NCI-H345 treated with DMSO at 0.1 percent for 48 hours (cell line): Measurements from ENCODE around the gene MDM4.

Source experiments
- DNase-seq: peaks from one replicate; lab custom pipeline; 2025; ENCODE audit not compliant: unreplicated experiment; lab: John Stamatoyannopoulos, UW

The MDM4 gene

DNA sequence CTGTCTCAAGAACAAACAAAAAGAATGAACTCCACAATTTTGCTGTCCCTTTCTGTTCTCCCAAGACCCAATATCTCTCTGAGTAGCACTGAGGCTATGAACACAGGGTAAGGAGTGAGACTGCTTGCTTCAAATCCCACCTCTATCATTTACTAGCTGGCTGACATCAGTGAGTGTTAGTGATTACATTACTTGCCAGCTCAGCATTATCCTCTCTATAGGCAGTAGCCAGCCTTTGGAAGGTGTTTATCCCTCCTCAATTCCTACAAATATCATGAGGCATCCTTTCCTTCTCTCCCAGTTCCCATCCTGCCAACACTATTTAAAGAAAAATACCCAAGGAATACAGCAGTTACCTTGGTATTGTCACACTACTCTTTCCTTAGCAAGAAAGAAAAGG is 24.6 kb upstream of the MDM4 start:
- DNase-seq: no peak

DNA sequence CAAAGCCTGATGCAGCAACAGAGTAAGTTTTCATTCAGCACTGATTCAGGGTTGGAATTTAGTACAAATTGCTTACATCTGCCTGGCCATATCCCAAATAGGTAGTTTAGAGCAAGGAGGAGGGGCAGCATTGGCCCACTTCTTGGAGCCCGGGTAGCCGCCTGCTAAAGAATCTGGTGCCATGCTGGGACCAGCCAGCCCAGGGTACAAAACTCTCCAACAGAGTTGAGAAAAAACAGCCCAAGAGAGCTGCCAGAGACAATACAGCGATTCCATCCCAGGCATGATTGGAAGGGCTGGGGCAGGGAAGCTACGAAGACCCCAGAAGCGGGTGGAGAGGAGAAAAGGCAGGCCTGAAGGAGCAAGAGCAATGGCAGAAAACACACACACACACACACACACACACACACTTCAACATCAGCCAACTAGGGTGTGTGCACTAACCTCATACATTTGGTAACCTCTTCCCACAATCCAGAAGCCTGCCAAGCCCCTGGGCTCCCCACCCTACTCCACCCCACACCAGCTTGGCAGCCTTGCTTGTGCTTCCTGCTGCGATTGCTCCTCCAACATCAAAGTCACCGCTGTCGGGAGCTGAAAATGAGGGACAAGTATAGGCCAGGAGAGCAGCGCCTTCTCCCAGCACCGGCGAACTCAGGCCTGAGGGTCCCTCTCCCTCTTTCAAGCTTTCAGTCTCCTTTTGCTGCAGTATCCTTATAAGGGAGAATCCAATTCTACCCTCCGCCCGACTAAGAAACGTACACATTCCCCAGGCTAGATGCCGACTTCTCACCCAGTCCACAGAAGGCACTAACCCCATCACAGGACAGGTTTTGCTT is 22.8 kb upstream of the MDM4 start:
- peak; percentile 35 for DNase-seq

- DNase-seq: peak; percentile 42
Measured at GRCh38 chr1:204493984-204494280, 22.3 kb upstream of the MDM4 start.

- peak; percentile 51 for DNase-seq
Measured at GRCh38 chr1:204494281-204495077, 21.7 kb upstream of the MDM4 start, which contains the start of gene PIK3C2B. Gene PIK3C2B (minus strand): TSS chr1:204494805. CDS start chr1:204469802, 25,003 bp downstream.

GRCh38 chr1:204495078-204495753 is 21.0 kb upstream of the MDM4 start:
- DNase-seq: no peak

DNA sequence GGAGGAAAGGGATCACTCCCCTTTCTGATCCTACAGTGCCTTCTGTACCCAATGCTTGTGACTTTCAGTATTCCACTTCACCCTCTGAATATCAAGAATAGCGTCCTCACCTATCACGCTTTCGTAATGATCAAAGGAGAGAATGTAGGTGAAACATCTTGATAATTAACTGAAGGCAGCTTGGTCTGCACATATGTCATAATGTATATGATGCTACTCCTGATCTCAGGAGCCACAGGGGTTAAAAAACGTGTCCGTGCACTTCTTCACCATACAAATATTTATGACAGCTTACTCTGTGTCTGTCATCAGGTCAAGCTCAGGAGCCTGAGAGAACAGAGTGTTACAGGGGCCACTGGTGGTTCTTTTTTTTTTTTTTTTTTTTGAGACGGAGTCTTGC is 20.4 kb upstream of the MDM4 start:
- no peak for DNase-seq

GRCh38 chr1:204498981-204499380 is 17.2 kb upstream of the MDM4 start:
- DNase-seq: no peak

GRCh38 chr1:204499511-204500468 is 16.4 kb upstream of the MDM4 start:
- no peak for DNase-seq

DNA sequence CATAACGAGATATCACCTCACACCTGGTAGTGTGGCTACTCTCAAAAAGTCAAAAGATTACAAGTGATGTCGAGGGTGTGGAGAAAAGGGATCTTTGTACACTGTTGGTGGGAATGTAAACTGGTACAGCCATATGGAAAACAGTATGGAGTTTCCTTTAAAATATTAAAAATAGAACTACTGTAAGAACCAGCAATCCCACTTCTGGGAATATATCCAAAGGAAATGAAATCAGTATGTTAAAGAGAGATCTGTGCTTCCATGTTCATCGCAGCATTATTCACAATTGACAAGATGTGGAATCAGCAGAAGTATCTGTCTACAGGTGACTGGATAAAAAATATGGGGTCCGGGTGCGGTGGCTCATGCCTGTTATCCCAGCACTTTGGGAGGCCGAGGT is 14.0 kb upstream of the MDM4 start:
- DNase-seq: no peak

DNA sequence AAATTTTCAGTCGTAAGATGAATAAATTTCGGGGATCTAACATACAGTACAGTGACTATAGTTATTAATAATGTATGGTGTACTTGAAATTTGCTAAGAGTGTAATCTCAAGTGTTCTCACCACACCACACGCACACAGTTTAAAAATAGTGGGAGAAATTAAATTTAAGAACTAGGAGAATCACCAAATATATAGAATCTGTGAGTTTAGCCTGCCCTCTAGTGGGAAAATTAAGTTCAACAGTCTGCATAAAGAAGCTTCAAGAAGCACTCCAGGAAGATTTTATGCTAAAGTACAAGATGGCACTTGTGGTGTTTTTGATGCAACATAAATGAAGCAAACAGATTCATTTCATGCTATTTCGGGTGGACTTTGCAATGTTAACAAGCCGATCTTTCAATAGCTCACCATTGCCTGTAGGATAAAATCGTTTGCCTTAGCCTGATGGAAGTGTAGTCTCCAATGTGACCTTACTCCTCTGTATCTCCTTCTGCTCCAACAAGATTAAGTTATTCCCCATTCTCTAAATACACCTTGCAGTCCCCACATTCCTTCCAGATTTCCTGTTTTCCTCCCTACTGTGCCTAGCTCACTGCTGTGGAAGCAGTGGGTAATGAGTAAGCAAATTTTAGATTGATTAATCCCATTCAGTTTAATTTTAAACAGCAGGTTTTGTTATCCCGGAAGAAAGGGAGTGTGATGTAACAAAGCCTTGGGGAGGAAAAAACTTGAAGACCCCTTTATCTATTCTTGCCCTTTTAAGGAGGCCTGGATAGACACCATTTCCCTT is 12.9 kb upstream of the MDM4 start:
- peak; percentile 50 for DNase-seq

DNA sequence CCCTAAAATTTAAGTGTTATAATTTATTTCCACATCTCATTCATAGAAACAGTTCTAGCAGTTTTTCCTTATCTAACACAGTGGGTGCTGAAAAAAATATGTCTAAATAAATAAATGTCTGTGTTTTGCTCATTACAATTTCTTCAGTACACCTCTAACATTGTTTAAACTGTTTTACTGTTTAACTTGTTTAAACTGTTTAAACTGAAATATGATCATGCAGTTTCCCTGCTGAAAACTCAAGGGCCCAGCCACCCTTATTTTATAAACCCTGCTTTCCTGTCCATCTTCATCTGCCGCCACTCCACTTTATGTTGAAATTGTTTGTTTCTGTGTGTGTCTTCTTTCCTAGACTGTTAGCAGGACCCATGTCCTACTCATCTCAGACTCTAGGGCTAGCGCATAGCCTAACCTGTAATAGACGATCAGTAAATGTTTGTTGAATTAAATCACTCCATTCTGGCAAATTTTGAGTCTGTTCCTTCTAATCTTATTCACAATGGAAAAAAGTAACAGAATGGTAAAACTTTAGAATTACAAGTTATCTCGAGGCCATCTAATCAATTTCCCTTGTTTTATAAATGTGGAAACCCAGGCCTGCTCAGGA is 12.2 kb upstream of the MDM4 start:
- DNase-seq: no peak

GRCh38 chr1:204505674-204506200 is 10.5 kb upstream of the MDM4 start:
- DNase-seq: no peak

DNA sequence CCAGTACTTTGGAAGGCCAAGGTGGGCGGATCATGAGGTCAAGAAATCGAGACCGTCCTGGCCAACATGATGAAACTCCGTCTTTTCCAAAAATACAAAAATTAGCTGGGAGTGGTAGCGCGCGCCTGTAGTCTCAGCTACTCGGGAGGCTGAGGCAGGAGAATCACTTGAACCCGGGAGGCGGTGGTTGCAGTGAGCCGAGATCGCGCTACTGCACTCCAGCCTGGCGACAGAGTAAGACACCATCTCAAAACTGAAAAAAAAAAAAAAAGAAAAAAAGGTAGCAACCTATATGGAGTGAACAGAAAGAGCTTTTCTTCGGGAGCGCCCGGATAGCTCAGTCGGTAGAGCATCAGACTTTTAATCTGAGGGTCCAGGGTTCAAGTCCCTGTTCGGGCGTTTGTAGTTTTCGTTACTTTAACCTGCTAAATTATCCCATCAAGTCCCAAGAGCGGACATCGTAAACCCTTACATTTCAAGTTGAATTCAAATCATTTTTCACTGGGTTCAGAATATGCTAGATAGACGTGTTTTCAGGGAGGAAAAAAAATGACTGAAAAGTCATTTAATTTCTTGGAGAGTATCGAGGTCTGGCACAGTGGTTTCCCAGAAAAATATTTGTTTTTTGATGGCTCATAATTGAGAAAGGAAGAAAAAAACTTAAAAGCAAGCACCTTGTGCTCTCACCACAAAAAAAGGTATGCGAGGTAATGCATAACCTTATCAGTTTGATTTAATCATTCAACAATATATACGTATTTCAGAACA is 9.8 kb upstream of the MDM4 start:
- peak; percentile 80 for DNase-seq

DNA sequence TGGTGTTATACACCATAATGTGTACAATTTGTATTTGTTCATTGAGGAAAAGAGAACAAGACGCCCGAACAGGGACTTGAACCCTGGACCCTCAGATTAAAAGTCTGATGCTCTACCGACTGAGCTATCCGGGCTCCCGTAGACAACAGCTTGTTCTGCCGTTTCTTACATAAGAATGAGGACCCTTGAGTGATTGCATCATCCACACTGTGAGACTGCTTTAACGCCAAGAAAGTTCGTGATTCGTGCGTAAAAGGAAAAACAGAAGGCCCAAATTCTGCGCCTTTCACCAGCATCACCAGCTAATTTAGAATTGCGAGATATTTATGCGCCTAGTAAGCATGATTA is 9.3 kb upstream of the MDM4 start:
- DNase-seq: peak; percentile 80

DNA sequence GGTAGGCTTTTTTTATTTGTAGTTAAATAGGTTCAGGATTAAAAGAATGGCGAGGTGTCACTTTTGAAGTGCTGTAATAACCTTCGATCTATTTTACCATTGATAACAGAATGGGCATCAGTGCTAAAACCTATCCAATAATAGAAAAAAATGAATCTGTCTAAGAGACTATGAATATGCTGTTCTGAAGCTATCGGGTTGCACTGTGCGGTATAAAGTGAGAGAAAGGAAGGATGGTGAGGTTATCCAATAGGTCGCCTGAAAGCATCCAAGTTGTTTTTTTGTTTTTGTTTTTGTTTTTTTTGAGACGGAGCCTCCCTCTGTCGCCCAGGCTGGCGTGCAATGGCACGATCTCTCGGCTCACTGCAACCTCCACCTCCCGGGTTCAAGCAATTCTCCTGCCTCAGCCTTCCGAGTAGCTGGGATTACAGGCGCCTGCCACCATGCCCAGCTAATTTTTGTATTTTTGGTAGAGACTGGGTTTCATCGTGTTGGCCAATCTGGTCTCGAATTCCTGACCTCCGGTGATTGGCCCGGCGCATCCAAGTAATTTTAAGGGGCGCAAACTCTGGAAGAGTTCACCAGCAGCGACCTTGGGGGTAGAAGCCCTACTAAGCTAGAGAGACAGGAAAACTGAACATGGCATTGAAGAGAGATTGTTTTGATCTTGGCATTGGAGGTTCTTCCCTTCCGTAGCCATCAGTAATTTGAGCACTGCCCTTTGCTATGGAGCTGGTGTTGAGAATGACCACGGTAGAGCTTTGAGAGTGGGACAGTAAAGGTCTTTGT is 8.7 kb upstream of the MDM4 start:
- peak; percentile 41 for DNase-seq

DNA sequence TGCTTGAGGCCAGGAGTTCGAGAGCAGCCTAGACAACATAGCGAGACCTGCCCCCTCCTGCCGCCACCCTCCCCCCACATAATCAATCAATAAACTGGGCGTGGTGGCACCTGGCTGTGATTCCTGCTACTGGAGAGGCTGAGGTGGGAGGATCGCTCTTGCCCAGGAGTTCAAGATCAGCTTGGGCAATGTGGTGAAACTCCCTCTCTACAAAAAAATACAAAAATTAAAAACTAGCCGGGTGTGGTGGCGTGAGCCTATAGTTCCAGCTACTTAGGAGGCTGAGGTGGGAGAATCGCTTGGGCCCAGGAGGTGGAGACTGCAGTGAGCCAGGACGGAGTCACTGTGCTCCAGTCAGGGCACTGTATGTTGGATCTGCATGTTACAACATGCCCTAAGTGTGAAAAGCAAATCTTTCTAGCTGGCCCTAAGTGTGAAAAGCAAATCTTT is 7.0 kb upstream of the MDM4 start:
- no peak for DNase-seq

GRCh38 chr1:204511366-204511765 is 4.8 kb upstream of the MDM4 start:
- DNase-seq: no peak
